ENCODE measurements around the gene LZTR1.

GRCh38 chr22:20983081-20983771 lies 1.1 kb downstream of the LZTR1 start:
- TF ChIP-seq, protein P1, sequence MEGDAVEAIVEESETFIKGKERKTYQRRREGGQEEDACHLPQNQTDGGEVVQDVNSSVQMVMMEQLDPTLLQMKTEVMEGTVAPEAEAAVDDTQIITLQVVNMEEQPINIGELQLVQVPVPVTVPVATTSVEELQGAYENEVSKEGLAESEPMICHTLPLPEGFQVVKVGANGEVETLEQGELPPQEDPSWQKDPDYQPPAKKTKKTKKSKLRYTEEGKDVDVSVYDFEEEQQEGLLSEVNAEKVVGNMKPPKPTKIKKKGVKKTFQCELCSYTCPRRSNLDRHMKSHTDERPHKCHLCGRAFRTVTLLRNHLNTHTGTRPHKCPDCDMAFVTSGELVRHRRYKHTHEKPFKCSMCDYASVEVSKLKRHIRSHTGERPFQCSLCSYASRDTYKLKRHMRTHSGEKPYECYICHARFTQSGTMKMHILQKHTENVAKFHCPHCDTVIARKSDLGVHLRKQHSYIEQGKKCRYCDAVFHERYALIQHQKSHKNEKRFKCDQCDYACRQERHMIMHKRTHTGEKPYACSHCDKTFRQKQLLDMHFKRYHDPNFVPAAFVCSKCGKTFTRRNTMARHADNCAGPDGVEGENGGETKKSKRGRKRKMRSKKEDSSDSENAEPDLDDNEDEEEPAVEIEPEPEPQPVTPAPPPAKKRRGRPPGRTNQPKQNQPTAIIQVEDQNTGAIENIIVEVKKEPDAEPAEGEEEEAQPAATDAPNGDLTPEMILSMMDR (IDR thresholded peaks at IDR 0.05; ENCODE audit: poor library complexity): no peak
- TF ChIP-seq EZH2 (IDR thresholded peaks at IDR 0.05; ENCODE audit: borderline replicate concordance) (no peak), EZH2phosphoT487 (IDR thresholded peaks at IDR 0.05; ENCODE audit: low read depth, severe bottlenecking, unreplicated experiment) (no peak)

All from hepatocyte (in vitro differentiated cells).